GM13976 (cell line): ENCODE results near the gene ARHGAP30.

ENCODE experiments used
- DNase-seq: peaks from one replicate; pipeline ENCODE4 v3.0.0; 2012; ENCODE audit warnings: low spot score
- in situ Hi-C: fragments of 300-500 bp; cut with MboI; formaldehyde crosslinking; loops from one replicate; pipeline ENCODE4 v1.12.0; 2022; ENCODE audit warnings: low sequenced_read_pairs, mixed read lengths, inconsistent platforms; ENCODE audit not compliant: unreplicated experiment
- TF ChIP-seq, protein P1 (sequence below): IDR thresholded peaks from 2 replicates; pipeline ENCODE4 v1.5.1; 2012; ENCODE audit warnings: borderline replicate concordance, mild to moderate bottlenecking; ENCODE audit not compliant: insufficient read depth; ENCODE audit errors: extremely low read depth, missing control alignments, control extremely low read depth

ARHGAP30 gene

DNA sequence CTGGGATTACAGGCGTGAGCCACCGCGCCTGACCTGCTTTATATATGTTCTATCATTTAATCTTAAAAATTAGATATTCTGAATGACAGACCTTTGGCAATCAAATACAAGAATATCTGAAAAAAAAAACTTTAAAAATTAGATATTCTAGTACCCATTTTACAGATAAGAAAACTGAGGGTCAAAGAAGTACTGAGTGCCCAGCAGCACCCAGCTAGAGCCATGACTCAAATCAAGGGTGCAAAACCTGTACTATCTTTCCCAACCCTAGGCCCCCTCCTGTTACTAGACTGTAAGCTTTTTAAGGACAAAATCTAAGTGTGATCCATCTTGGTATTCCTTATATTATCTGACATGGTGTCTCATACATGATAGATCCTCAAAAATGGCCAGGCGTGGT lies 8.3 kb downstream of the ARHGAP30 start:
- DNase-seq: no peak
- in situ Hi-C loops: no loop called here
- TF ChIP-seq, protein P1, sequence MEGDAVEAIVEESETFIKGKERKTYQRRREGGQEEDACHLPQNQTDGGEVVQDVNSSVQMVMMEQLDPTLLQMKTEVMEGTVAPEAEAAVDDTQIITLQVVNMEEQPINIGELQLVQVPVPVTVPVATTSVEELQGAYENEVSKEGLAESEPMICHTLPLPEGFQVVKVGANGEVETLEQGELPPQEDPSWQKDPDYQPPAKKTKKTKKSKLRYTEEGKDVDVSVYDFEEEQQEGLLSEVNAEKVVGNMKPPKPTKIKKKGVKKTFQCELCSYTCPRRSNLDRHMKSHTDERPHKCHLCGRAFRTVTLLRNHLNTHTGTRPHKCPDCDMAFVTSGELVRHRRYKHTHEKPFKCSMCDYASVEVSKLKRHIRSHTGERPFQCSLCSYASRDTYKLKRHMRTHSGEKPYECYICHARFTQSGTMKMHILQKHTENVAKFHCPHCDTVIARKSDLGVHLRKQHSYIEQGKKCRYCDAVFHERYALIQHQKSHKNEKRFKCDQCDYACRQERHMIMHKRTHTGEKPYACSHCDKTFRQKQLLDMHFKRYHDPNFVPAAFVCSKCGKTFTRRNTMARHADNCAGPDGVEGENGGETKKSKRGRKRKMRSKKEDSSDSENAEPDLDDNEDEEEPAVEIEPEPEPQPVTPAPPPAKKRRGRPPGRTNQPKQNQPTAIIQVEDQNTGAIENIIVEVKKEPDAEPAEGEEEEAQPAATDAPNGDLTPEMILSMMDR: no peak

DNA sequence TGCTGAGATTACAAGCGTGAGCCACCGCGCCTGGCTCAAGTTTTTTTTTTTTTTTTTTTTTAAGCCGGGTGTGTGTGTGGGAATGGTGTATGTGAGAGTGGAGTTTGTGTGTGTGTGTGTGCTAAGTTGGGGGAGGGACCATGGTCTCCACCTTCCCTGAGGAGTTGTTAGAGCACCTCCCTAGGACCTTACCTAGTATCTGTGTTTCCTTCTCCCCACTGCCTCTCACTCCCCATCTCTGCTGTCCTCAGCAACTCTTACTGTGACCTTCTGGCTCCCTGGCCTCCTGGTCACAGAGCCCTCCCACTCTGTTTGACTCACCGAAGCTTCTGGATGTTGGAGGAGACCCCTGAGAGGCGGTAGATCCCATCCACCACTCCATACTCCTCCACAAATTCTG lies 10.4 kb downstream of the ARHGAP30 start:
- TF ChIP-seq, protein P1: no peak
- in situ Hi-C loops: no loop called here
- DNase-seq: no peak

DNA sequence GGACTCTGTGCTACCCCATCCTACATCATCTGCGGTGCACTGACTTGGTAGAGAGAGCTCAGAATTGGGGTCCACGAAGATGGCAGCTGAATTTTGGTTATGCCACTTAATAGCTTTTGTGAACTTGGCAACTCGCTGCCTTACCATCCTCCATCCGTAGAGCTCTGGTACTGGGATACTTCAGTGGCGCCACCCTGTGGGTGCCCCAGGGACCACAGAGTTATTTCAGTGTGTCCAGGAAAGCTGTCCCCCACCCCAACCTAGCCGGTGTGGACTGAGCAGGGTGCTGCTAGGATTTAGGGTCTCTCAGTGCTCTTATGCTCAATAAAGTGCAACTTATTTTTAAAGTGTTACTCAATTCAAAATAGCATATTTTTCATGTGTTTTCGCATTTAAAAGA lies 14.9 kb downstream of the ARHGAP30 start:
- in situ Hi-C loops: no loop called here
- TF ChIP-seq, protein P1: no peak
- DNase-seq: no peak

DNA sequence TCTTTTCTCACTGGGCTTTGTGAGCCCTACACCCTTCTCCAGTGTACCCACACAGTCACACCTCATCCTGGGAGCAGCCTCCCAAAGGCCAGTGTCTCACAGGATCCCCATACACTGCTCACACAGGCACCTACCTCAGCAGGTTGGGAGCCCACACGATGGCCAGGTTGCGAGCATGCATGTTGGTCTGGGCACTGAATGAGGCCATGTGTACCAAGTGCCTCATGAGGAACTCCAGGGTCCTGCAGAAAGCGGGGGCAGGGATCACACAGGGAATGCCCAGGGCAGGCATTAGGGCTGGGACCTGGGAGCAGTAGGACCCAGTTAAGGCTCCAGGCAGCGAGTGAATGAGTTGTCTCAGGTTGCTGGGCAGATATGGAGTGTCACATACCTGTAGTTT lies 15.5 kb downstream of the ARHGAP30 start:
- DNase-seq: no peak
- in situ Hi-C loops: no loop called here
- TF ChIP-seq, protein P1: no peak

DNA sequence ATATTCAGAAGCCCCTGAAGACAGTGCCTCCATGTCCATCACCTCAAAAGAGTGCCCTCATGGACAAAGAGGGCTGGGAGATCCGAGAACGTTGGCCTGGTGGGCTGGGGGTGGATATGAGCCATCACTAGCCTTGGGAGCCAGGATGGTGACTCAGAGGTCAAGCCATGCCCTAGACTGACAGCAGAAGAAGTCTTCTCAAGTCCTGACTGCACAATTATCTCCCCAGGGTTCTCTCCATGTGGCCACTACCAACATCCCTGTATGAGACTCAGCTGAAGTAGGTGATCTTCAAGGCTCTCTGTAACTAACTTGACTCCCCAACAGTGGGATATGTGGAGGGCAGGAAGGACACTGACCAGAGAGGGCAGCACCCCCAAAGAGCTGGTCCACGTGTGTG lies 16.8 kb downstream of the ARHGAP30 start:
- in situ Hi-C loops: no loop called here
- no peak for DNase-seq
- TF ChIP-seq, protein P1: no peak

DNA sequence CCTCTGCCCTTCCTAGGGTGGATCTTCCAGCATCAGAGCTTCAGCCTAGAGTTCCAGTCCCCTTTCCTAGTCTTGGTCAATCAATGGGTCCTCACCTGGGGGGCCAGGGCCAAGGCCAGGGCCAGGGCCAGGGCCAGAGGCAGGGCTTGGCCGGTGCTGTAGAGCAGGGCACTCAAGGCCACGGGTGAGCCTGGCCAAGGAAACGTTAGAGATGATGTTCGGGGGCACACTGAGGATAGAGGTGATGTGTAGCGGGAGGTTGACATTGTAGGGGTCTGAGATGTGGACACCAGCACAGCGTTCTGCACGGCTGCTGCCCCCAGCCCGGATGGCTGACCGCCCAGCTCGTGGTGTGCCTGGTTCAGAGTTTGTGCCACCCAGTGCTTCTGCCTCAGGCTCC lies 18.5 kb downstream of the ARHGAP30 start:
- TF ChIP-seq, protein P1: no peak
- DNase-seq: no peak

More for the DNA sequence above, 18.5 kb downstream of the ARHGAP30 start:
- in situ Hi-C loops: no loop called here
